HG03575 (cell line): Measurements from ENCODE around the gene TBPL1.
"Not testable (repeated sequence)": the region's sequence is repeated elsewhere in the genome, so short reads cannot be mapped to it uniquely, and the experiment has no call there.

Experiments
- ATAC-seq: cut with Tn5 transposase; IDR thresholded peaks from one replicate; pipeline ENCODE4 v1.9.1; 2021; ENCODE audit not compliant: unreplicated experiment, insufficient number of reproducible peaks, low FRiP score; ENCODE audit errors: extremely low read depth

Gene TBPL1

DNA sequence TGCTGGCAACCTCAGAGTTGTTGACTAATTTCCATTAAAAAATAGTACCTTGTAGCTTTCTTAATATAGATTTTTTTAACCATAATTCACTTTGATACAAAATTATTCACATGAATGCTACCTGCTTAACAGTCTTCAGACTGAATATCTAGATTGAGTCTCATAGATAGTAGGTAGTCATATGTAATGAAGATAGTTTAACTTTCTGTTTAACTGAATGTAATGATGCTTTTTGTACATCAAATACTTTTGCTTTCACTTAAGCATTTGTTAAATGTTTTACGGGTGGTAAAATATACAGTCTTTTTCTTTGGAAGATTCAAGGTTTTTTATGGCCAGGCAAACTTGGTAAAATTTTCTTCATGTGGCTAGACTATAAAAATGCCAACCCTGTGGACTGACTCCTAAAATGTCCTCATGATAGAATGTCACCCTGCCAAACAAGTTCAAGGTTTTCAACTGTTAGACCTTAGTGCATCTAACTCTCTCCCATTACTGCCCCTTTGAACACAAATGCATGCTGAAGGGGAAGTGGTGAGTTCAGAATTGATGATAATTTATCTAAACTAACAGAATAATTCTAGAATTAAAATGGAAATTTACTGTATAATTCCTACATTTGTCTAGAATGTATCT, 16.4 kb downstream of the TBPL1 start:
- ATAC-seq, result no peak

DNA sequence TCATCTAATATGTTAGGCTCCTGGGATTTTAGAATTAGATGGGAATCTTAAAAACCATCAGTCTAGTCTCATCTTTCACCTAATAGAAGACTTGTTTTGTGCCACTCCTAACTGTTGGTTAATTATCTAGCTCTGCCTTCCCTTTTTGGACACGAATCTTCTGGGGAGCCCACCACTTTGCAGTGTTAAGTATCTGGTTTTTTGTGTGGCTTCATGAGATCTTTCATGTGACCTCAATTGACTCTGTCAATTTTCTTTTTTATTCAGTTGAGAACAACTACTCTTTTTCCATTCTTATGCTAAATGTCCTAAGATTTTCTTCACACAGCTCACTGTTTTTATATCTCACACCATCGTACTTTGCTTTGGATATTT, 16.9 kb downstream of the TBPL1 start:
- ATAC-seq, result no peak

DNA sequence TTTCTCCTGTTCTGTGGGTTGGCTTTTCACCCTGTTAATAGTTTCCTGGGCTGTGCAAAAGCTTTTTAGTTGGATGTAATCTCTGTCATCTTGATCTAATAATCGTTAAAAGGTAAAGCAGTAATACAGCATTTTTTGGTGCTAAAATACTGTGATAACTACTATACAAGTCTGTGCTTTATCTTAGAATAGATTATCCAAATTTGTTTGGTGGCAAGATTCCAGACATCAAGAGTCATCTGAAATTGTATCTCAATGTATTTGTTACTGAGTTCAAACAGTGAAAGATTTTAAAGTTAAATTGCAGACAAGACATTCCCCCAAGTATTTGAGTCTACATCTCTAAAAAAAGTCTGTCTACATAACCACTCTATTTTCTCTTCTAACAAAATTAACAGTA, 18.8 kb downstream of the TBPL1 start:
- ATAC-seq, result no peak

DNA sequence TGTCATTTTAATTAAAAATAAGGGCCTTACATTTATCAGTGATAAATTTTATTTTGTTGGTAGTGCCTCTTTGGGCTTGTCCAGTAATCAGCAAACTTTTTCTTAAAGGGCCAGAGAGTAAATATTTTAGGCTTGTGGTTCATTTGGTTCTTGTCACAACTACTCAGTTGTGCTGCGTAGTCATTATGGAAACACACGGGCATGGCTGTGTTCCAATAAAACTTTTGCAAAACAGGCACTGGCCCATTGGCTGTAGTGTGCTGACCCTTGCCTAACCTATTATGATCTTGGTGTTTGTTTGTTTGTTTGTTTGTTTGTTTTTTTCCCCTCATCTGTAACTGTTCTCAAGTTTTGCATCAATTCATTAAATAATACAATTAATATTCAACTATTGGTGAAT, 19.4 kb downstream of the TBPL1 start:
- ATAC-seq, result no peak

DNA sequence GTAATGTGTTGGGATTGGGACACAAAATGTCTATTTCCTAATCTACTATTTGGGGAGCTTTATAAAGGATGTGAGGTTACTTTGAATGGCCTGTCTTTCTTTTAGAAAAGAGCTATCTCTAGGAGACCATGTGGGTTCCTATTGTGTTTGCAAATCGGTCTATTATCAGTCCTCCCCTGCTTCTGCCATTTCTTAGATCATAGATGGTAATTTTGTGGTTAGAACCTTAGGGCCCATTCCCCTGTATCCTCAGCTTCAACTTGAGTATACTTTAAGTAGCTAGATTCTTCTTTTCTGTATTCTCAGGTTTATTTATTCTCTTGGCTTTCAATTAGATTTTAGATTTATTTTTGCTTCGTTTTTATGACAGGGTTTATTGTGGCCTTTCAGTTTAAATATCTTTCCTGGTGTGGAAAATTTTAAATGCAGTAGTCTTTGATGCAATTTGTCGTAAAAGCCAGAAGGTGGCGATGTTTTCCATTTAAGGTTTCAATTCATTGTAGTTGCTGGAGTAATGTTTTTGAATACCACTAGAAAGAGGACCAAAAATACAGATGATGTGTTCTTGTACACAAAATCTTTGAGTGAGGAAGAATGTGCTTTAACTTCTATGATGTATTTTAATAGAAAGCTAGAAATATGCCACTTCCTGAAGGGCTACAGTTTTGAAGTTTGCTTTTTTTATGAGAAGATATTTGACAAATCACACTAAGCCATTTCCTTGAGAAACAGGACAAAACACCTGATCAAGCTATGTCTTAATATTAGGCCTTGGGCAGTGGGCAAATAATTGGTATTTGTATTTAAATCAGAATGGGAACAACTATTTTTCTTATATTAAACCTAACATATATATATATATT, 20.3 kb downstream of the TBPL1 start:
- no peak for ATAC-seq

DNA sequence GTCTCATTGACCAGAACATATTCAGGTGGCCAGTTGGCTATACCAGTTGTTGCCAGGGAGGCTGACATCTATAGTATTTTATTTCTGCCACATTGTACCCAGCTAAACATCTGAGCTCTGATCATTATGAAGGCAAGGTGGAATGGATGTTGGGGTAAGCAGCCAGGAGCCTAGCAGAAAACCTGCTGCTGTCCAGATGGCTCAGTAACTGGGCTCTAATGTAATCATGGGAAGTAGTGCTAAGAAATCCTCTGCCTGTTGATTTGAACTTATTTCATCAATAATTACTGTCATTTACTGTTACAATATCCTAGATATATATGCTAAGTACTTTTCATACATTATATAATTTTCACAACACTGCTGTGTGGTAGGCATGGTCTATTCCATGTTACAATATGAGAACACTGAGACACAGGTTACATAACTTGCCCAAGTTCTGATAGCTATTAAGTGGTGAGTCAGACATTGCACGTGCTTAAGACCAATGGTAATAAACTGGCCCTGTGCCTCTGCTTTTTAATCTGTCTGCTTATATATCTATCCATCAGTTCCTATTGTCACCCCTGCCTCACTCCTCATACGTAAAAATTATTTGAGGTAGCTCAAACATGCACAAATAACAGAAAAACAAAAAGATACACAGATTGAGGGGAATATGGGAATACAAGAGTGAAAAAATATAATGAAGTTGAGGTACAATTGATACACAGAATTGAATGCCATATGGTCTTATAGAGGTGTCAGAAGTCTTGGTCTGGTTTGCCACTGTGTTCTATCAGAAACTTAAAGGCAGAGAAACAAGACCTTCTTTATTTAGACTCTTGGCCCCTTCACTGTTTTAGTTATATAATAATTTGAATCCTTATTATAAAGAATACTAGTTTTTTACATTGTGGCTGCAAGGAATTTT, 25.2 kb downstream of the TBPL1 start:
- ATAC-seq, result no peak

DNA sequence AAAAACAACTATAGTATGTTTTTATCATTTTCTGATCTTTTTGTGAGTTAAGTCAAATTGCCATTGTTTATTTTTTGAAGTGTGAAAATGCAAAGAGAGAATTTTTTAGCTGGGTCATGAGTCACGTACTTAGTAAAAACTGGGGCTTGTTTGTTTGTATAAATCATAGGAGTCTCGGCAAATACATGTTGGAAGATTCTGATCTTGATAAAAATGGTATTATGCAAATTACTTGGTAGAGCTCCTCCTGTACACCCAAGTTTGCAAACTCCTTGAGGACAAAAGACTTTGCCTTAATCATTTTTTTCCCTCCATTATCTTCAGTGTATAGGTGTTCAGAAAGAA, 25.8 kb downstream of the TBPL1 start:
- no peak for ATAC-seq

DNA sequence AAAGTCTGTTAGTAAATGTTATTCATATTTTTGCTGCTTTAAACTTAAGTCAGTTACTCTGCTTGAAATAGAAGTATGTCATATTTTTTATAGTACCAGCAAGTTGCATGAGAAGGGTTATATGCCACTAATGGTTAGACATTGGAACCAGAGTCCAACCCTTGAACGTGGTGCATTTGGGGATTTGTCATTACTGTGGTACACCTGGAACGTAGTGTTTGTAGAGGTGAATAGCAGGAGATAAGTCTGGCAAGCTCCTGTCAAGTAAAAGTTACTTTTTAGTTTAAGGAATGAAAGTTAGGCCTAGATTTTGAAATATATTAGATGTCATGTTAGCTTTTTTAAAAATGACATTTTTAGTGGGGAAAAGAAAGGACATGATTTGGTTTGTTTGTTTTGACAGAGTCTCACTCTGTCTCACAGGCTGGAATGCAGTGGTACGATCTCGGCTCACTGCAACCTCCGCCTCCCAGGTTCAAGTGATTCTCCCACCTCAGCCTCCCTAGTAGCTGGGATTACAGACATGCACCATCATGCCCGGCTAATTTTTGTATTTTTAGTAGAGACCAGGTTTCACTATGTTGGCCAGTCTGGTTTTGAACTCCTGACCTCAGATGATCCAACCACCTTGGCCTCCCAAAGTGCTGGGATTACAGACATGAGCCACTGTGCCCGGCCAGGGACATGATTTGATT, 26.4 kb downstream of the TBPL1 start:
- ATAC-seq, result not testable (repeated sequence)

DNA sequence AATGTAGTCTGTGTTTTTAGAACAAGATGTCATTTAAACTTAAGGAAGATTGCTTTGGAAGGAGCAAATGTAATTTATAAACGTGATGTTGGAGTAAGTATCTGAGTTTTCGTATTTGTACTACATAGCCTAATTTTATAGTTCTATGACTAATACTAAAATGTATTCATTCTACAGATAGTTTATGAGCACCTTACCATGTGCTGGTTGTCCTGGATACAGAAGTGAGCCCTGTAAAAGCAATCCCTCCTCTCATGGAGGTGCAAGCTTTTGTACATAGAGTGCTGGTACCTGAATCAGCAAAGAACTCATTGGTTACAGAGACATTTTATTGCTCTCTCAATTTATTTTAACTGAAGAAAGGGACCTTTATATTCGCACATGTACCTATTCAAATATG, 27.1 kb downstream of the TBPL1 start:
- no peak for ATAC-seq

DNA sequence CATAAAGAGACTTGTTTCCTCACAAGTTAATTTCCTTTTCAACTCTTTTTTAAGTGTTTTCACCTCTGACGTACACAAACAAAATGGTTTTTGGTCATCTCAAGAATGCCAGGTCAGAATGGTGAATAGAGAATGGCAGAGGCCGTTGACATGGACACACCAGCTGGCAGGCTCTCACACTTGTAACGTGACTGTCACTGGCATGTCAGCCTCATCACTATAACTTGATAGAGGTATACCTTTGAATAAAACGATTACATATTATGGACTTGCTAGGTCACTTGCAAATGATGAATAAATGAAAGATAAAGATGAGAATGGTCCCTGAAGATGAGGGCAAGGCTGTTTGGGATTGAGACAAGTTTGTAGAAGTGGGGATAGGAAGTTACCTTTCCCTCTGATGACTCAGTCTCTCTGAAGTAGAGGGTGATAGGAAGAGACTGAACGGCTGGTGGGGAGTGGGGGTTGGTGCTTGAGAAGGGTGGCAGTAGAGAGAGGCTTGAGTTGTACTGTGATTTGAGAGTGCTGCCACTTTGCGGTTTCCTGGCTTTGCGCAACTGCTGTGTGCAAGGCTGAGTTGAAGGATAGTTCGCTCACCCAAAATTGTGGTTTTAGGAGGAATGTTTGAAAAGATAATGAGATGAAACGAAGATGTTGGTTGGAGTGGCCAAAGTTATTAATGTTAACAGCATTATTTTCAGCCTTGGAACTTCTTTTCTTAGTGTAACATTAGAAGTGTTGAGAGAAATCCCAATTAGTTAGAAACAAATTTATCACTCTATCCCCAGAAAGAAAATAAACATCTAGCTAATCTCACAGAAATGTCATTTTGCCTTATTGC, 30.3 kb downstream of the TBPL1 start:
- no peak for ATAC-seq

DNA sequence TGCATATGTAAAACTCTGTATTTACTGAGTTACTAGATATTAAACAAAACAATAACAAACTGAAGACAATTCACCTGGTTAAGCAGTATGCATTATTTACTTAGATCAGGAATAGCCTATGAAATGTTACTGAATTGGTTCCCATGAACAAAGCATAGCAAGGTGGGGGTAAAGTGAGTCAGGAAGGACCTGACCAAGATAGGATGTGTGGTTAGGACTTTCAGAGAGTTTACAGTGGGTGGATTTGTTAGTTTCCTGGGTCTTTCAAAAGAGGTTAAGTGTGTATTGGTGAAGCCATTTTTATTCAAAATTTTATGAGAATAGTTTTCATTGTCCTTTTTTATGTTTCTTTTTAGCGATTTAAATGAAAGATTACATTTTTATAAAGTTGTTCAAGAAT, 32.9 kb downstream of the TBPL1 start:
- ATAC-seq, result no peak

DNA sequence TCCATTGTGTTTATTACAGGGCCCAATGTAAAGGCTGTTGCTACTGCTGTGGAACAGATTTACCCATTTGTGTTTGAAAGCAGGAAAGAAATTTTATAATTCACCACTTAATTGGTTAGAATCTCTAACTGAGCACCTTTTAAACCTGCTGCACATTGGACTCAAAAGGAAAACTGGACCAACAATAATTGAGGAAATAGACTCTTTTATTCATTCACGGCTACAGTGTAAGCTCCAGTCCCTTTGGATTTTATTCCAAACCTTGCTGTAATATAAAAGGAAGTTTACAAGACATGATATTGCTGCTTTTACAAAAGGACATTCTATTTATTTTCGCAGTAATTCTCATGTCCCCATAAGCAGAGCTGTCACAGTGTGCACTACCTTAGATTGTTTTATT, 33.9 kb downstream of the TBPL1 start:
- no peak for ATAC-seq

DNA sequence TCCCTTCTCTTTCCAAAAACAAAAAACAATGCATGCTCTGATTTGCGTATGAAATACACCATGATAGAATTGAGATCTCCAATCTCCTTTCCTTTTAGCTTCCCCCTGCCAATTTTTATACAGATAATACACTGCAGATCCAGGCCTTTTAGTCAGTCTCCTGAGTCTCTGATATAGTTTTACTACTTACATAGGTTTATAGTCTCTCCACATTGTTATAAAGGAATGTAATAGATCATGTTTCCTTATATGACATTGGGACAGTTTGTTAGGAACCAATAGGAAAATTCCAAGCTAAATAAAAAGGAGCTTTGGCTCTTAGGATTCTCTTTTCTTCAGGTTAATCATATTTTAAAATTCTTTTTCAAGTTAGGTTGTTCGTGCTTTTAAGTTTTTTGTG, 36.5 kb downstream of the TBPL1 start:
- ATAC-seq, result no peak

DNA sequence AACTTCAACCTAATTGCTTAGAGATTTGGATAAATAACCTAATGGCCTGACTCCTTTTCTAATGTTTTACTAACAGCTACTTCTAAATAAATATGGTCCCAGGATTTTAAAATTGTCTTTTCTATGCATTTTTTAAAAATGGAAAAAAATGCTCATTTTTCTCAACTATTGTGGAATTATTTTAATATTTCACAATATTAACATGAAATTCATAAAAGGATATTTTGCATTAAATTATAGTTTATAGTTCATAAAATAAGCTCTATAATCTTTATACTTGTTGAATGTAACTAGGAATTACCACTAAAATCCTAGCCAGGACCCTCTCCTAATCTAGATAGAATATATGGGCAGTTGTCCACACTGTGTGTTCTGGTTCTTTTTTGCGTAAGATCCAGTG, 37.3 kb downstream of the TBPL1 start:
- no peak for ATAC-seq

DNA sequence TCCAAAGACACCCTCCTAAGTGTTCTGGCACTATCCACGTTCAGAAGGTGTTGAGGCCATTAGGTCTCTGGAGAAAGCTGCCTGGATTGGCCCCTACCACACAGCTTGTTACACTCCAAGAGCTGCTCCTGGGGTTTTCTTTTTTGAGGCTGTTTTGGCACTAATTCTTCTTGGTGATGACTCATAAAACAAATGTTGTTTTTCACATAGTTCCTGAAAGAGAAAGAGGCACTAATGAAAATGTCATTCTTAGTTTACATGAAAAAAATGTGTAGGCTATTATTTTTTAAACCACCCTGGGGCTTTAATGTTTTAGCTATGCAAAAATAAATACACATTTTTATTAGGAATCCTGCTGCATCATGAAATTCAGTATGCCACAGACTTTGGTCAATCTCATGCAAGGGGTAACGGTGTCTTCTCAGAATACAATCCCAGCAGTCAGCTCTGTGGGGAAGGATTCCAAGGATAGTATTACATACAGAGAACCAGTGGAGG, 38.1 kb downstream of the TBPL1 start:
- ATAC-seq, result no peak

DNA sequence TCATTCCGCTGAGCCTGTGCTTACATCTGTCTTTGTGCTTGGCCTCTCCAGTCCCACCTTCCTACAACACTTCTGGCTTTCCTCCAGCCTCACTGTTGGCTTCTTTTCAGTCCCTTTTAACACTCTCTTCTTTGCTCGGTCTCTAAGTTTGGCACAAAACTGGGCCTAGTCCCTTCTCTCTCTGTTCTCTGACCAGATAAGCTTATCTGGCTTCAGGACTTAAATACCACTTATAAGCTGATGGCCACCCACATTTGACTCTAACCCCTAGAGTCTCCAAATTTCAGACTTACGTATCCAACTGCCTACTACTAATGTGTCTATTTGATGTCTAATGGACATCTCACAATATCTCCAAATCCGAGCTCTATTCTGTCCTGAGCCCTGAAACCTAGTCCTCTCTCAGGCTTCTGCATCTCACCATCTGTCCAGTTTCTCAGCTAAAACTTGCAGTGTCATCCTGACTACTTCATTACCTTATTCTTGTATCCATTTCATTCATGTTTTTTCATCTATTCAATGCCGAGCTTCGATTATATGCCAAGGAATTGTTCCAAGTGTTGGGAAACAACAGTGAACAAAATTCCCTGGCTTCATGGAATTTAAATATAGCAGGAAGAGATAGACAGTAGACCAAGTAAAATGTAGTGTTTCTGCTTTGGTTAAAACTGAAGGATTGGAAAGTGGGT, 40.1 kb downstream of the TBPL1 start:
- ATAC-seq, result no peak

DNA sequence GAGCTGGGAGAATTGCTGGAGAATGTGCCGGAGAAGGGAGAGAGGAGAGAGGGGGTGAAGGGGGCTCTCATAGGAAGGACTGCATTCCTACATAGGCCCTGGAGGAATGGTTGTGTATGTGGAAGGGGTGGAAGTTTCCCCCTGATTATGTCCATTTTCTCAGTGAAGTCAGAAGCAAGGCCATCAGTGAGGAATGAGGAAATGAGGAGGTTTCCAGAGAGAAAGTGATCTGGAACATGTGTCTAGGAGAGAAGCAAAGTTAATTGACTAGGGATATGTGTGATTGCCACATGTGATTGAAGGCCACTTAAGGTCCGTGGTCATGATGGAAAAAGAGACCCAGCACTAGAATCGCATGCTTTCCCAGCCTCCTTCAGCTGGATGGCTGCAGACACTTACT, 42.3 kb downstream of the TBPL1 start:
- ATAC-seq, result no peak

DNA sequence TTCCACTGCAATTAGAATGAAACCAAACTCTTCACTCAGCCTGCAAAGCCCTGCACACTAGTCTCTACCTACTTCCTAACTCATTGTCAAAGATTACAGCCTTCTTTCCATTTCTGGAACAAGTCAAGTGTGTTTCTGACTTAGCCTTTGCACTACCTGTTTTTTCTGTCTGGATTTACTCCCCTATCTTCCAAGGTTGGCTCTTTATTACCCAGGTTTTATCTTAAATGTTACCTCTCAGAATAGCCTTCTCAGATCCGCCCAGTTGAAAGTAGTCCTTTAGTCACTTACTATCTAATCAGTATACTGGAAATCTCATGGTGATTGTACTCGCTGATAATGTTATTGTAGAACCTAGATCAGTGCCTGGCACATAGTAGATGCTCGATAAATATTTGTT, 42.7 kb downstream of the TBPL1 start:
- ATAC-seq, result no peak
